Hippocampal formation (tissue), 2 donors: ENCODE measurements around the gene CST3.
"Not testable (repeated sequence)": the region's sequence is repeated elsewhere in the genome, so short reads cannot be mapped to it uniquely, and the experiment has no call there.

Source experiments
- DNase-seq, 2 donors: peaks; one replicate each; lab custom pipeline; 2025; lab: John Stamatoyannopoulos, UW

The CST3 gene

DNA sequence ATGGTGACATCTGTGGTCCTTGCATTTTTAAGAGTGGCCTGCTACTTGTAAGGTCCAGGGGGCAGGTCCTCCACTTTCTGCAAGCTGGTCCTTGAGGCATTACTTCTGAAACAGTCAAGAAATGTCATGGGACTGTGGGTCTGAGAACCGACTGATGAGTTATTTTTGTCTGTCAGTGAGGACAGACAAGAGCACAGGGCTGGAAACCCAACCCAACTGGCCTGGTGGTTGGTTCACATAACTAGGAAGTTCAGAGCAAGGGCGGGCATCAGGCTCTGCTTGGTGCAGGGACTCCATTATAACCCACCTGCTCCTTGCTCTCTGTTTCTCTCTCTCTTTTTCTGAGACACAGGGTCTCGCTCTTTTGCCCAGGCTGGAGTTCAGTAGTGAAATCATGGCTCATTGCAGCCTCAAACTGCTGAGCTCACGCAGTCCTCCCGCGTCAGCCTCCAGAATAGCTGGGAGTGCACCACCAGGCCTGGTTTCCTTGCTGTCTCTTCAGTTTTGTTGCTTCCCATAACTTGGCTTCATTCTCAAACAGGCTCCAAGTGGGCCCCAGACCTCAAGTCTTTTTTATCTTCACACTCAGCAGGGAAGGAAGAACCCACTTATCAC lies 9.2 kb downstream of the CST3 start:
- DNase-seq = no peak

DNA sequence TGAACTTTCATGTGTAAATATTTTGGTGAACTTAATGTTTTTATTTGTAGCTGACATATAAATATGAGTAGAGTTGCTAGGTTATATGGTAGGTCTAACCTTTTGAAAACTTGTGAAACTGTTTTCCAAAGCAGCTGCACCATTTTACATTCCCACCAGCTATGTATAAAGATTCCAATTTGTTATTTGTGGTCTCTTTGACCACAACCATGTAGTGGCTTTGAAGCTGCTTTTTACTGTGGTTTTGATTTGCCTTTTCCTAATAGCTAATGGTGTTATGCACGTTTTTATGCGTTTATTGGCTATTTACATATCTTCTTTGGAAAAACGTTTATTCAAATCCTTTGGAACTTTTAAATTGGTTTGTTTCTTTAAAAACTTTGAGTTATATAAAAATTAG lies 10.3 kb downstream of the CST3 start:
- no peak for DNase-seq

DNA sequence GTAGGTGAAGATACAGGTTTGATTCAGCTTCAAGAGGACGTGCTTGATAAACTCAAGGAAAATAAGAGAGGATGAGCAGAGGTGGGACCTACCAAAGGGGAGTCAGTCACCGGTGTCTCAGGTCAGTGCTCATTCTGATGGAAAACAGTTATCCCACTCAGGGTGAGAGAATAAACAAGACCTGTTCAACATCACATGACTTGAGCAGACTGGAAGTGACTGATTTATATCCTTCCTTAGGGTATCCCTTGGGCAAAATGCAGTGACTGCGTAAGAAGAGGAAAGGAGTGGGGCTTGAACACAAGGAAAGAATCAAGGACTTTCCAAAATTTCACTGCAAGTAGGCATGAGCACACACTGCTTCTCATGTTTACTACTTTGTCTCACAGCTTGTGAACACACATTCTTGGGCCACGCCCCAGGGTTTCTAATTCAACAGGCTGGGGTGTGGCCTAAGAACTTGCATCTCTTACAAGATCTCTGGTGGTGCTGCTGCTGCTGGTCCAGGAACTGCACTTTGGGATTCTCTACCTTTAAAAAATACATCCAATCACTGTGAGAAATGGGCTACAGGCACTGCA lies 11.6 kb downstream of the CST3 start:
- no peak for DNase-seq

DNA sequence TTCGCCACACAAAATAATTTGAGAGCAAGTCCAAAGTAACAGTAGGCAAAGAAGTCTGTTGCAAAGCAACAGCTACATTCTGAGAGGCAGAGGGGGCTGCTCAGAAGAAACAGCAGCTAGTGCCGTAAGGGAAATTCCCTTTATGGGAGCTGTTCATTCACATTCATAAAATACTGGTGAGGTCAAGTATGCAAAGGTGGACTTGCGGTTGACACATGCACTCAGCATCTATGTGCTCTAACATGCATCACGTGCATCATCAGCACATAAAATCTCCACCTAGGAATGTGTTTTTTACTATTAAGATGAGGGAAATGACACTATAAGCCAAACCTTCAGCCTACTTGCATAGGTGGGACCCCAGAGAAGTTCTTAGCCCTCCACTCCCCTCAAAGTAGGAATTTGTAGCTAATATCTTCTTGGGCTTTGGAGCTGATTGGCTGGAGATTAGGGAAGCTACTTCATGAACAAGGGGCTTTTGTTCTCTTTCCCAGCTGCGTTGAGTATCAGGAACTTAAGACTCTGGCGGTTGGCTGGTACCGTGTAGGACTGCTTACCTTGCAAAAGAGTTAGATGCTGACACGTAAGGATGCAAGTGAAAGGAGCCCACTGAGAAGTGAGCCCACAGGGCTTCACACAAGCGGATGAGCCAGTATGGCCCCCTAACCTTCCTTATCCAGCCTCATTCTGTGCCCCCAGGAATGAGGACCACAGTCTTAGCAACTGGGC lies 12.4 kb downstream of the CST3 start:
- DNase-seq = no peak

DNA sequence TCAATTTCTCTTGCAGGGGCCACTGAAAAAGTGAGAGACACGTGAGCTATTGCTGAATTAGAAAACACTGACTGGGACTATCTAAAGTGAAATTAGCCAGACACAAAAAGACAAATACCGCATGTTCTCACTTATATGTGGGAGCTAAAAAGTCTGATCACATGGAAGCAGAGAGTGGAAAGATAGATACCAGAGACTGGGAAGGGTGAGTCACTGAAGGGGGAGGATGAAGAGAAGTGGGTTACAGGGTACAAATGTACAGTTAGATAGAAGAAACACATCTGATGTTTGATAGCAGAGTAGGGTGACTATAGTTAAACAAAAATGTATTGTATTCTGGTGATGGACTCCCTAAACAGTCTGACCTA lies 13.4 kb downstream of the CST3 start:
- no peak for DNase-seq

DNA sequence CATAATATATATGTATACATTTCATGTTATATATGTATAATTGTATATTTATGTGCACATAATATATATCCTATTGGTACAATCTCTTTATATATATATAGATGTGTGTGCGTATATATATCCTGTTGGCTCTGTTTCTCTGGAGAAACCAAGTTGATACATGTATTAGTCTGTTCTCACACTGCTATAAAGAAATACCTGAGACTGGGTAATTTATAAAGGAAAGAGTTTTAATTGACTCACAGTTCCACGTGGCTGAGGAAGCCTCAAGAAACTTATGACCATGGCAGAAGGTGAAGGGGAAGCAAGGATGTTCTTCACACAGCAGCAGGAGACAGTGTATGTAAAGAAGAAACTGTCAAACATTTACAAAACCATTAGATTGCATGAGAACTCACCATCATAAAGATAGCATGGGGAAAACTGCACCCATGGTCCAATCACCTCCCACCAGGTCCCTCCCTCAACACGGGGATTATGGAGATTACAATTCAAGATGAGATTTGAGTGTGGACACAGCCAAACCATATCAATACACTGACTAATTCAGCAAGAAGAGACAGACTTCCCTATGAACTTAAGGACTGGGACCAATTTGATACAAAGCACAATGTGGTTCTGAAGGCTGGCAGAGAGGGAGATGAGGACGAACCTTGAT lies 14.0 kb downstream of the CST3 start:
- DNase-seq = no peak

DNA sequence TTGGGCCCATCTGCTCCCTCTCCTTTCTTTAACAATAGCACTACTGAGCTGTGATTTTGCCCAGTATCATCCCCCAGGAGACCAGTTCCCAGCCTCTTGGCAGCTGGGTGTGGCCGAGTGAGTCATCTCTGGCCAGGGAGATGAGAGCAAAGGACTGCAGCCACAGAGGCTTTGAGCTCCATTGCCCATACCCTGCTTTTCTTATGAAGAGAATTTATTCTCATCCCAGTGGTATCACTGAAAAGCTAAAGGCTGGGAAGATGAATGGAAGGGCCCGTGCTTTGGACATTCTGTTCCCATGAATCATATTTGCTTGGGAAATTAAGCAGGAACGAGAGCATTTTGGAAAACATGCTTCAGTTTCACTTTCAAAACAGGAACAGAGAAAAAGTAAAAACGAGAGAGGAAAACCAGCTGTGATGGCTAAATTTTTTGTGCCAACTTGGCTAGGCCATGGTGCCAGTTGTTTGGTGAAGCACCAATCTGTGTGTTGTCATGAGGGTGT lies 14.9 kb downstream of the CST3 start:
- DNase-seq = no peak

DNA sequence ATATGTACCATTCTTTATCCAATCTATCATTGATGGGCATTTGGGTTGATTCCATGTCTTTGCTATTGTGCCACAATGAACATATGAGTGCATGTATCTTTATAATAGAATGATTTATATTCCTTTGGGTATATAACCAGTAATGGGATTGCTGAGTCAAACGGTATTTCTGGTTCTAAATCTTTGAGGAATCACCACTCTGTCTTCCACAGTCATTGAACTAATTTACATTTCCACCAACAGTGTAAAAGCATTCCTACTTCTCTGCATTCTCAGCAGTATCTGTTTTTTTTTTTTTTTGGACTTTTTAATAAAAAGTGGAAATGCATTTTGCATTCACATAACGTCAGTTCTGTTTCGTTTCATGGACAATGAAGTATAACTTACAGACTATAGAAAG lies 15.4 kb downstream of the CST3 start:
- DNase-seq = not testable (repeated sequence)

DNA sequence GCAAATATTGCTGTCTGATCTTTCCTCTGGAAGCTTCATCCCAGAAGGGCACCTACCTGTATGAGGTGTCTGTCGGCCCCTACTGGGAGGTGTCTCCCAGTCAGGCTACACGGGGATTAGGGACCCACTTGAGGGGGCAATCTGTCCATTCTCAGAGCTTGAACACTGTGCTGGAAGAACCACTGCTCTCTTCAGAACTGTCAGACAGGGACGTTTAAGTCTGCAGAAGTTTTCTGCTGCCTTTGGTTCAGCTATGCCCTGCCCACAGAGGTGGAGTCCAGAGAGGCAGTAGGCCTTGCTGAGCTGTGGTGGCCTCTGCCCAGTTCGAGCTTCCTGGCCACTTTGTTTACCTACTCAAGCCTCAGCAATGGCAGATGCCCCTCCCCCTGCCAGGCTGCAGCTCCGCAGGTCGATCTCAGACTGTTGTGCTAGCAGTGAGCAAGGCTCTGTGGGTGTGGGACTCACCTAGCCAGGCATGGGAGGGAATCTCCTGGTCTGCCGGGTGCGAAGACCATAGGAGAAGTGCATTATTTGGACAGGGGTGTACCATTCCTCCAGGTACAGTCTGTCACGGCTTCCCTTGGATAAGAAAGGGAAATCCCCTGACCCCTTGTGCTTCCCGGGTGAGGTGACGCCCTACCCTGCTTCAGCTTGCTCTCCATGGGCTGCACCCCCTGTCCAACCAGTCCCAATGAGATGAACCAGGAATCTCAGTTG lies 16.9 kb downstream of the CST3 start:
- DNase-seq = not testable (repeated sequence)

DNA sequence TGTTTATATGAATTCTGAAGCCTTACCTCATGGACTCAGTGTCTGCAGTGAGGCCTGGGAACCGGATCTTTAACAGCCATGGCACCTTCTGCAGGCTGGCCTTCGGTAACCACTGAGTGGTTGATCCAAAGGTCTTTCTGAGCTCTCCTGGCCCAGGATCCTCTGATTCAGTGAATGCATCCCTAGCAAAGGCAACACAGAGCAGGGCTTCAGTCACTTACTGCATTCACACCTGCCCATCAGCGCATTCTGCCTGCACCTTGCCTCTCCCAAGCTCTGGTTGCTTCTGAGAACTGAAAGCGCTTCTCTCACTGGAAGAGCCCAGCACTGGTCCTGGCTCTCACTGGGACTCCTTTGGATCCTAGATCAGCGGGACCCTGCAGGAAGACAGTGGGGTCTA lies 23.6 kb downstream of the CST3 start:
- DNase-seq = no peak

DNA sequence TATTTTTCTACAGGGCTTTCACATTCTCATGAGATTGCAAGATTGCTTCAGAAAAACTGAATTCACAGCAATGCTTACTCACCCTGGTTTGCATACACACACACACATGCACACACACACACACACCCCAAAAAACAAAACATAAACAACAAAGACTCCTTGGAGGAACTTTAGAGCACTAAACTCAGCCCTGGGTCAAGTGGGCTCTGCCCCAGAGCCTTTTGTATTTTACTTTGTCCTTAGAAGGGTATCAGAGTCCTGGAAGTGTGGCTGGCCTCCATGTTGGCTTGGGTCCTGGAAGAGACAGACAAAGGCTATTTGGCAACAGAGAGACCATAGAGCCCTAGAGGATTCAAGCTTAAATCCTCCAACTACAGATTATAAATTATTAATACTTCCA lies 24.1 kb downstream of the CST3 start:
- no peak for DNase-seq

DNA sequence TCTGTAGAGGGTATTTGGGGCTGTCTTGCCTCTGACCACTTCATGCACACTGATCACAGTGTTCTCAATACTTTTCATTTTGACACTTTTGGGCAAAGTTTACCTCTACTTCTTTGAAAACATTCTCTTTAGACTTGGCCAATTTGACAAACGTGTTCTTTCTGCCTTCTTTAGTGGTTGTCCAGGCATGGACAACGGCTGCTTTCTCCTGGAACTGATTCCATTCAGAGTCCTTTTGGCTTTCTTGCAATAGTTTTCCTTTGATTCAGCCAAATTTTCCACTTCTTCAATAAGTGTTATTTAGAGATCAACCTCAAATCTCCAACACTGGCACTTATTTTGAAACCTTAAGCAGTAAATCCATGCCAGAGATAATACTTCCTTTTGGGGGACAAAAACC lies 25.4 kb downstream of the CST3 start:
- DNase-seq = peak in 1 of 2 donors; percentile 66

DNA sequence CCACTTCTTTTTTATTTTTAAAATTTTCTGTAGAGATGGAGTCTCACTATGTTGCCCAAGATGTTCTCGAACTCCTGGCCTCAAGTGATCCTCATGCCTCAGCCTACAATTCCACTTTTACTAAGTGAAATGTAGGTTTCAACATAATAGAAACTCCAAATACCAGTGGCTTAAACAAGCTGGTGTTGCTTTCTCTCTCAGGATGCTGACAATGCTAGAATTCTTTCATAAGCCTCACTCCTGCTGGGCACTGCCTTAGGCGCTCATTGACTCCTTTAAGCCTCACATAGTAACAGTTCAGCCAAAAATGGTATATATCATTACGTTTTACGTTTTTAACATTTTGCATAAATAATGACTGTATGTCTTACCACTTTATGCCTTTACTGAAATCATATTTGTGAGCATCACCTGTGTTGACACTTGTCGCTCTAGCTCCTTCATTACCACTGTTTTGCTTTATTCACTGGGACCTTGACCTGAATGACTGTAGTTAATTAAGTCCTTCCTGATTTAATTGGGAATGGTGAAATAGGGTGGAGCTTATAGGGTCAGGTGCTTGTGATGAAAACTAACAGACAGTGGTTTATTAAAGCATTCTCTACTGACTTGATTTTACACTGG lies 28.2 kb downstream of the CST3 start:
- no peak for DNase-seq

DNA sequence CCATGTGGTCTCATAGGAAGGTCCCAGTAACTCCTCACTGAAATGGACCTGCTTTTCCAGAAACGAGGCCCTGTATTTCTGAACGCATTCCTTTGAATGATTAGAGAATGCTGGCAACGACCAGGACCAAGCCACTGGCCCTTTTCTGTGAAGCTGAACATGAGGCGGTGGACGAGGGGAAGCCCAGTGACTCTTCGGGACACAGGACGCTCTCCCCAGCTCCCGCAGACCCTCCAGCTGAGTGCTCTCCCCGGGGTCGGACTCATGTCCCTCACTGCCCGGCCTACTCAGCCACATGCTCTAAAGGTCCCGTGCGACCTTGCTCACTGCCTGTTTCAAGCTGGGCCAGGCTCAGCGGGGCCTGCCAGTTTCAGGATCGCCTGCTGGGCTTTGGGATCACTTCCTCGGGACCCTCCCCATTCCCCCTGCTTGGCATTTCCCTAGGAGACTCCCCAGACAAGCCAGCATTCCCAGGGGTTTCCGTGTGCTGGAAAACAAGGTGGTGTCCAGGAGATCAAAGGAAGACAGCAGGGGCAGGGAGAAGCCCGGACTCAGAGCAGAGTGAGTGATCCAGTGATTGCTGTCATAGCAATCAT lies 29.4 kb downstream of the CST3 start:
- no peak for DNase-seq

DNA sequence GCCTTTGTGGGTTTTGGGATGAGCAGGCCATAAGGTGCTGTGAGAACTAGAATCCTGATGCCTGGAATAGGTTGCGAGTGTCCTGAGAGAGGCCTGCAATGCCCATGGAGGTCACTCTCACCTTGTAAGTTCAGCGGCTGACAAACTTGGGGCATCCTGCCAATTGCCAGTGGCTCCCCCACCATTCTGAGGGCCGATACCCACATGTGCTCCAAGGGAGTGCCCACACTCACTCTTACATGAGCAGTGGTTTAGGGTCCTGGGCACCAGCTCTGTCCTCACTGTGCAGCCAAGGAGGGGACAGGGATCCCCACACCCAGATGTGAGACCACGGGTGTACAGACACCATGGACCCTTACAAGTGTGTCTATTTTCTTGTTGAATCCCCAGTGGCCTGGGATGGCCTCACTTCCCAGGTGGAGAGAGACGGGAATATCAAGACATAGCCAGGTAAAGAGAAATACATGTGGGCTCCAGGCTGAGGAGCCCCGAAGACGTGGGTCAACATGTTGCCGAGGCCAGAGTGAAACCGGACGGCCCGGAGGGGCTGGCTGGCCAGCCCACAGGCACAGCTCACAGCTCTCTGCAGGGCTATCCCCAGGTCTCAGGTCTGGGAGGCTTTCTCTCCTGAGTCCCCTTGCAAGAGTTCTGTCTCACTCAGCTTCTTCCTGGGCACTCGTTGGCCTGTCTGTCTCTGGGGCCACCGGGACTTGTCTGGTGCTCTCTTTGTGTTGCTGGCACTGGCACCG lies 30.1 kb downstream of the CST3 start:
- DNase-seq = no peak

DNA sequence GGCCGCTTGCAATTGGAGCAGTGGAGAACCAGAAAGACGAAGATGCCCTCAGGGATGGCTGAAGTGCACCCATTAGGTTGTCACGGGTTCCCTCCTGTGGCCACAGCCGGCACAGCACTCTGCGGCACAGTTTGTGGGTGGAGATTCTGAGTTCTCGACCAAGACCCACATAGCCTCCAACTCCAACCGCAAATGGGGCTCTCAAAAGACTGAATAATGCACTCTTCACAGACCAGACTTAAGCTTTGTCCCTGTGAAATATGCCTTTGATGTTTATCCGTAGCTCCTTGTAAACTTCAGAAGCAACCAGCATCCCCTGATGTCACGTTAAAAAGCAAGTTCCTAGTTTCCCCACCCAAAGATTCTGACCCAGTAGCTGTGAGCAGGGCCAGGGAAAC lies 31.1 kb downstream of the CST3 start:
- DNase-seq = peak; percentile 39 to 42

DNA sequence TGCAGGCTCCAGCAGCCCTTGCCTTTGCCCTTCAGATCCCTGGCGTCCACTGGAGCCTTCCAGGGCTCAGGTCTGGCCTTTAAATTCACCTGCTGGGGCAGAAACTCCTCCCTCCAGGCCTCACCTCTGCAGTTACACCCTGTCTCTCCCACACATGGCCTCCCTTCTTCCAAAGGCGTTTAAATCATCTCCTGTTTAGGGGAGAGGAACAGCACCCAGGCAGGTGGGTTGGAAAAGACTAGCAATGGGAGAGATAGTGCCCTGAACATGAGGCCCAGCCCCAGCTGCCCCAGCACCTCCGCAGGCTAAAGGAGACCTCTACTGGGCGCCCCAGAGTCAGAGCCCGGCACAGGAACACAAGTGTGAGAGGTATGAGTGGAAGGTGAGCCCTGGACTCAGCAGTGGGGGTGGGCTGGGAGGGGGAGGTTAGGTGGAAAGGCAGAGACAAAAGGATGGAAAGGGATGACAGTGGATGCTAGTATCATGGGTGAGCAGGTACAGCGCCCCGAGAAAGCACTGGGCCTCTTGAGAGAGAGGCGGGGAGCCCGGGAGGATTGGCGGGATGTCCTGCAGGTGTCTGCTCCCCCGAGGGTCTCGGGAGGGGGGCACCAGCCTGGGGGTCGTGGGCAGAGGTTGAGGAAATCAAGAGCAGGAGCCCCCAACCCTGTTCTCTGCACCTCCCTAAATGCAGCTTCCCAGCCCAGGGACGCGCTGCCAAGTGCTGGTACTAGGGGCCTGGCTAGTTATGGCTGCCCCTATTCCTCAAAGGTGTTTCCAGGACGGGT lies 31.7 kb downstream of the CST3 start, which contains the start of gene CST9:
Gene CST9 (minus strand): TSS at position 51 of the 785 bp plus-strand sequence. CDS start 53 bp downstream, outside the sequence.
- no peak for DNase-seq

DNA sequence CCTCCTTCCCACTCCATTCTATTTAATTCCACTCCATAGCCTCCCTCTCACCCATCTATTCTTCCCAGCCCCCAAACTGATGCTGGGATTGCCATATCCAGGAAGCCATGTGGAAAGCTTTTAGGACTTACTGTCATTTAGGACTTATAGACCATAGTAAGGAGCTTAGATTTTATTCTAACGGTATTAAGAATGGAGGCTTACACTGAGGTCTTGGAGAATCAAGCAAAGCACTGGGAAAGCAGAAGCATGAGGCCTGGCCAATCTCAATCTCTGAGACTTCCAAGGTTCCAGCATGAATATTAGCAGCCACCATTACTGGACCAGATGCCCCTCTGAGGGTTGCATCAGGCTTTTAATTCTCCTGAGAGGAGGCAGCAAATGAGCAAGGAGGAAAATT lies 33.4 kb downstream of the CST3 start:
- no peak for DNase-seq

DNA sequence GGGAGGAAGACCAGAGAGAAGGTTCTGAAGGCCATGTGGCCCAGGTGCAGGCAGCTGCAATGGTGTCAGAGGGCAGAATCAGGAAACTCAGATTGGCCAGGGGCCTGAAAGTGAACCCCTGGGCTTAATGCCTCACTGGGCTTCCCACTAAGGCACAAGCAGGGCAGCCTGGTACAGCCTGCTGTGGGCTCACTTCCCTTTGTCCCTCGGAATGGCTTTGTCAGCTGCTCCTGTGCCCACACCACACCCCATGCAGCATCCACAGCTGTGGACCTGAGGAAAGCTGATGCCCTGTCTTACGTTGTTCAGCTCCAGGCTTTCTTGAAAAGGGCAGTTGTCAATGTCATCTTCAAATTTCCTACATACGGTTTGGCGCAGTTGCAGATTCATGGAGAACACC lies 34.4 kb downstream of the CST3 start:
- DNase-seq = no peak

DNA sequence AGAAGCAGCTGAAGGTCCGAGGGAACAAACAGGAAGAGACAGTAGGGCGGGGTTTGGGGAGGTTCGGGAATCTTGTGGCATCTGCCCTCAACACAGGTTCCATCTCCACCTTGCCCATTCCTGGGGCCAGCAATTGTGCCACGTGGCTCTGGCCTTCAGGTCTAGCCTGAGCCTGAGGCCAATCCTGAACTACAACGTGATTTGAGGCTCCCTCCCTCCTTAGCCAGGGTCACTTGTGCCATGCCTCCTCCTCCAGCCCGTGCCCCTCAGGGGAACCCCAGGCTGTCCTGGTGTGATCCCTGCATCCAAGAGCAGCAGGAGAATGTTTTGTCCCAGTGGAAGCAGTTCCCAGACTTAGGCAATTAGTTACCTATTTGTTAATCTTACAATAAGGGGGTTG lies 35.1 kb downstream of the CST3 start:
- DNase-seq = no peak
